ENCODE measurements around the gene EMCN. TPM values are rescaled to one million over a fixed set of nuclear protein-coding genes. Genes with fewer than 3 reads are reported as not detected.

The EMCN gene
- total and polyA plus RNA-seq, 10 of the 15 experiments (the other 5 are each of a cell fraction or from before 2014, with no cell fraction given): not detected

DNA sequence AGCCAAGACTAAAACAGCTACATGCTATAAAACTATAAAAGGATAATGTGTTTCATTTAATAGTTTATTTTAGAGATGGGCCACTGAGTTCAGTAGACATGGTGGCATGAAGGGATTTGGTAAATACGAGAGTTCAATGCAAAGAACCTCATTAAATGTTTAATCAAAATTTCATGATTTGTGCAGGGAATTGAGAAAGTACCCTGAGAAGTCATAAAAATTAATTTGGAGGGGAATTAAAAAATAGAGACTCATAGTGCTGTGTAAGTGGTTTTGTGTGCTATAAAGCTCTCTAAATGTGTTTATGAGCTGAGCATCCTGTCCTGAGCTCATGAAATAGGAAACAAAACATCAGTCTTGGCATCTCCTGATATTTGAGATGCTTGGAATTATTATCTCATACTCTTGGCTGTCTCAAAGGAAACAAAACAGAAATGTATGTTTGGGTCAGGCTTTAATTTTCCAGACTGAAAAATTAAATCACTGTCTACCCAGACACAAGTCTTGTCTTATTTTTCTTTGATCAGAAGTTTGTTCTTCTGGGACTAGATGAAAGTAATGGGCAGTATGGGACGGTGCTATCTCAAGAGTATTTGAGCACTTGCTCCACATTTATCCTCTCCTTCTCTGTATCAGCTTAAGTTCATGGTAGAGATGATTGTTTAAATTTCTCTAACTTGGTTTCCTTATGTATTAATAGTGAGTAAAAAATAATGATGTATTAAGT lies 38.0 kb upstream of the EMCN start:
- no peaks in the 10 kb centered on the region for H3K36me3 ChIP-seq (ENCODE audit: control insufficient read depth in 2 of 2, insufficient read depth in 2 of 2, low read length in 1 of 2)
- ATAC-seq: no peak
- BruUV-seq (replicated peaks): no TSS peak
- ChIA-PET CTCF (no interaction called here), RAD21 (ENCODE audit: unreplicated experiment) (no interaction called here), POLR2A (no interaction called here), SMC1A (ENCODE audit: uncharacterized antibody, unreplicated experiment) (no interaction called here)
- H3K4me2 ChIP-seq (ENCODE audit: control insufficient read depth, insufficient read depth): no peak overlapping the region
- 21% methylated on average over 2 of the region's 2 CpGs for WGBS (ENCODE audit: insufficient coverage, insufficient replicate concordance, low lambda C conversion rate, missing lambda C conversion rate)
- H3K27me3 ChIP-seq (replicated peaks in 1 of 2; ENCODE audit: control insufficient read depth in 2 of 2, insufficient read depth in 2 of 2, low read length in 1 of 2): no peaks in the 10 kb centered on the region
- no peaks in the 10 kb centered on the region for H3K4me1 ChIP-seq (ENCODE audit: control insufficient read depth, insufficient read depth, low read length)
- H4K20me1 ChIP-seq (ENCODE audit: control insufficient read depth, insufficient read depth): no peaks in the 10 kb centered on the region
- H3K27ac ChIP-seq (ENCODE audit: control insufficient read depth, insufficient read depth): no peak overlapping the region
- FAIRE-seq: no peak
- no peaks in the 10 kb centered on the region for H3K79me2 ChIP-seq (ENCODE audit: control insufficient read depth, insufficient read depth, low read length)
- H3K9ac ChIP-seq (ENCODE audit: control insufficient read depth, insufficient read depth, low read length): no peak overlapping the region
- no peak for DNase-seq (ENCODE audit: low read depth, low spot score)
- in situ Hi-C loops (cut with MboI): no loop called here
- intact Hi-C loops (cut with micrococcal nuclease; ENCODE audit: unreplicated experiment): no loop called here
- no peak overlapping the region for H2AFZ ChIP-seq (ENCODE audit: control insufficient read depth, low read depth, low read length)
- H3K4me3 ChIP-seq: no peak overlapping the region
- H3K9me3 ChIP-seq (replicated peaks; ENCODE audit: control insufficient read depth, insufficient read depth, low read length): no peaks in the 10 kb centered on the region
- TF ChIP-seq PAX5 (IDR thresholded peaks at IDR 0.05; ENCODE audit: borderline replicate concordance, low read depth, low read length) (no peak), SRF (IDR thresholded peaks at IDR 0.05; ENCODE audit: low read depth in 2 of 2, low read length in 2 of 2) (no peak), ZBED1 (IDR thresholded peaks at IDR 0.05; ENCODE audit: borderline replicate concordance) (no peak), NRF1 (conservative IDR thresholded peaks at IDR 0.05; ENCODE audit: low read depth, low read length) (no peak), POLR2AphosphoS2 (IDR thresholded peaks at IDR 0.05; ENCODE audit: low read depth, low read length) (no peak), SMAD1 (IDR thresholded peaks at IDR 0.05; ENCODE audit: low read depth, partially characterized antibody) (no peak), ESRRA (IDR thresholded peaks at IDR 0.05; ENCODE audit: low read length) (no peak), ZNF24 (IDR thresholded peaks at IDR 0.05) (no peak), MTA3 (IDR thresholded peaks at IDR 0.05; ENCODE audit: borderline replicate concordance, low read length) (no peak), EZH2 (IDR thresholded peaks at IDR 0.05; ENCODE audit: borderline replicate concordance, control insufficient read depth, low read depth, low read length) (no peak), RB1 (IDR thresholded peaks at IDR 0.05; ENCODE audit: borderline replicate concordance) (no peak), NFYA (IDR thresholded peaks at IDR 0.05; ENCODE audit: borderline replicate concordance, low read depth, low read length) (no peak), ZNF207 (IDR thresholded peaks at IDR 0.05; ENCODE audit: borderline replicate concordance) (no peak)
- TF ChIP-seq, protein P1, sequence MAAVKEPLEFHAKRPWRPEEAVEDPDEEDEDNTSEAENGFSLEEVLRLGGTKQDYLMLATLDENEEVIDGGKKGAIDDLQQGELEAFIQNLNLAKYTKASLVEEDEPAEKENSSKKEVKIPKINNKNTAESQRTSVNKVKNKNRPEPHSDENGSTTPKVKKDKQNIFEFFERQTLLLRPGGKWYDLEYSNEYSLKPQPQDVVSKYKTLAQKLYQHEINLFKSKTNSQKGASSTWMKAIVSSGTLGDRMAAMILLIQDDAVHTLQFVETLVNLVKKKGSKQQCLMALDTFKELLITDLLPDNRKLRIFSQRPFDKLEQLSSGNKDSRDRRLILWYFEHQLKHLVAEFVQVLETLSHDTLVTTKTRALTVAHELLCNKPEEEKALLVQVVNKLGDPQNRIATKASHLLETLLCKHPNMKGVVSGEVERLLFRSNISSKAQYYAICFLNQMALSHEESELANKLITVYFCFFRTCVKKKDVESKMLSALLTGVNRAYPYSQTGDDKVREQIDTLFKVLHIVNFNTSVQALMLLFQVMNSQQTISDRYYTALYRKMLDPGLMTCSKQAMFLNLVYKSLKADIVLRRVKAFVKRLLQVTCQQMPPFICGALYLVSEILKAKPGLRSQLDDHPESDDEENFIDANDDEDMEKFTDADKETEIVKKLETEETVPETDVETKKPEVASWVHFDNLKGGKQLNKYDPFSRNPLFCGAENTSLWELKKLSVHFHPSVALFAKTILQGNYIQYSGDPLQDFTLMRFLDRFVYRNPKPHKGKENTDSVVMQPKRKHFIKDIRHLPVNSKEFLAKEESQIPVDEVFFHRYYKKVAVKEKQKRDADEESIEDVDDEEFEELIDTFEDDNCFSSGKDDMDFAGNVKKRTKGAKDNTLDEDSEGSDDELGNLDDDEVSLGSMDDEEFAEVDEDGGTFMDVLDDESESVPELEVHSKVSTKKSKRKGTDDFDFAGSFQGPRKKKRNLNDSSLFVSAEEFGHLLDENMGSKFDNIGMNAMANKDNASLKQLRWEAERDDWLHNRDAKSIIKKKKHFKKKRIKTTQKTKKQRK (IDR thresholded peaks at IDR 0.05; ENCODE audit: low read depth, low read length): no peak
- TF ChIP-seq, protein P2, sequence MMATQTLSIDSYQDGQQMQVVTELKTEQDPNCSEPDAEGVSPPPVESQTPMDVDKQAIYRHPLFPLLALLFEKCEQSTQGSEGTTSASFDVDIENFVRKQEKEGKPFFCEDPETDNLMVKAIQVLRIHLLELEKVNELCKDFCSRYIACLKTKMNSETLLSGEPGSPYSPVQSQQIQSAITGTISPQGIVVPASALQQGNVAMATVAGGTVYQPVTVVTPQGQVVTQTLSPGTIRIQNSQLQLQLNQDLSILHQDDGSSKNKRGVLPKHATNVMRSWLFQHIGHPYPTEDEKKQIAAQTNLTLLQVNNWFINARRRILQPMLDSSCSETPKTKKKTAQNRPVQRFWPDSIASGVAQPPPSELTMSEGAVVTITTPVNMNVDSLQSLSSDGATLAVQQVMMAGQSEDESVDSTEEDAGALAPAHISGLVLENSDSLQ (IDR thresholded peaks at IDR 0.05): no peak
- TF ChIP-seq, protein P3, sequence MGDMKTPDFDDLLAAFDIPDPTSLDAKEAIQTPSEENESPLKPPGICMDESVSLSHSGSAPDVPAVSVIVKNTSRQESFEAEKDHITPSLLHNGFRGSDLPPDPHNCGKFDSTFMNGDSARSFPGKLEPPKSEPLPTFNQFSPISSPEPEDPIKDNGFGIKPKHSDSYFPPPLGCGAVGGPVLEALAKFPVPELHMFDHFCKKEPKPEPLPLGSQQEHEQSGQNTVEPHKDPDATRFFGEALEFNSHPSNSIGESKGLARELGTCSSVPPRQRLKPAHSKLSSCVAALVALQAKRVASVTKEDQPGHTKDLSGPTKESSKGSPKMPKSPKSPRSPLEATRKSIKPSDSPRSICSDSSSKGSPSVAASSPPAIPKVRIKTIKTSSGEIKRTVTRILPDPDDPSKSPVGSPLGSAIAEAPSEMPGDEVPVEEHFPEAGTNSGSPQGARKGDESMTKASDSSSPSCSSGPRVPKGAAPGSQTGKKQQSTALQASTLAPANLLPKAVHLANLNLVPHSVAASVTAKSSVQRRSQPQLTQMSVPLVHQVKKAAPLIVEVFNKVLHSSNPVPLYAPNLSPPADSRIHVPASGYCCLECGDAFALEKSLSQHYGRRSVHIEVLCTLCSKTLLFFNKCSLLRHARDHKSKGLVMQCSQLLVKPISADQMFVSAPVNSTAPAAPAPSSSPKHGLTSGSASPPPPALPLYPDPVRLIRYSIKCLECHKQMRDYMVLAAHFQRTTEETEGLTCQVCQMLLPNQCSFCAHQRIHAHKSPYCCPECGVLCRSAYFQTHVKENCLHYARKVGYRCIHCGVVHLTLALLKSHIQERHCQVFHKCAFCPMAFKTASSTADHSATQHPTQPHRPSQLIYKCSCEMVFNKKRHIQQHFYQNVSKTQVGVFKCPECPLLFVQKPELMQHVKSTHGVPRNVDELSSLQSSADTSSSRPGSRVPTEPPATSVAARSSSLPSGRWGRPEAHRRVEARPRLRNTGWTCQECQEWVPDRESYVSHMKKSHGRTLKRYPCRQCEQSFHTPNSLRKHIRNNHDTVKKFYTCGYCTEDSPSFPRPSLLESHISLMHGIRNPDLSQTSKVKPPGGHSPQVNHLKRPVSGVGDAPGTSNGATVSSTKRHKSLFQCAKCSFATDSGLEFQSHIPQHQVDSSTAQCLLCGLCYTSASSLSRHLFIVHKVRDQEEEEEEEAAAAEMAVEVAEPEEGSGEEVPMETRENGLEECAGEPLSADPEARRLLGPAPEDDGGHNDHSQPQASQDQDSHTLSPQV (IDR thresholded peaks at IDR 0.05): no peak
